HUES48 (cell line): ENCODE measurements around the gene ZNF292.
"Not testable (repeated sequence)": the region's sequence is repeated elsewhere in the genome, so short reads cannot be mapped to it uniquely, and the experiment has no call there.

ENCODE experiments used
- H3K27ac ChIP-seq: one replicate; pipeline ENCODE4 v1.7.0; 2013; ENCODE audit warnings: low read depth, low read length, inconsistent platforms
- H3K27me3 ChIP-seq: 2 replicates; pipeline ENCODE4 v1.6.1; 2013; ENCODE audit warnings: mild to moderate bottlenecking, low read length; ENCODE audit not compliant: control insufficient read depth, insufficient read depth
- H3K36me3 ChIP-seq: 2 replicates; pipeline ENCODE4 v1.6.1; 2013; ENCODE audit warnings: low read length; ENCODE audit not compliant: control insufficient read depth, insufficient read depth
- H3K4me1 ChIP-seq: 2 replicates; pipeline ENCODE4 v1.6.1; 2013; ENCODE audit warnings: mild to moderate bottlenecking, low read length; ENCODE audit not compliant: control insufficient read depth, insufficient read depth
- H3K4me3 ChIP-seq: 2 replicates; pipeline ENCODE4 v1.5.1; 2013; ENCODE audit warnings: mild to moderate bottlenecking, low read depth, low read length
- H3K9ac ChIP-seq: 2 replicates; pipeline ENCODE4 v1.6.1; 2013; ENCODE audit warnings: mild to moderate bottlenecking, low read depth, low read length, moderate library complexity
- H3K9me3 ChIP-seq: 2 replicates; pipeline ENCODE4 v1.6.1; 2013; ENCODE audit warnings: low read length; ENCODE audit not compliant: control insufficient read depth, insufficient read depth

ZNF292 gene

GRCh38 chr6:87184762-87185250 lies 29.4 kb downstream of the ZNF292 start:
- H3K27ac ChIP-seq = no peak overlapping the region
- no peaks in the 10 kb centered on the region for H3K27me3 ChIP-seq
- no peaks in the 10 kb centered on the region for H3K9me3 ChIP-seq
- peaks cover 45% of the 10 kb centered on the region for H3K4me1 ChIP-seq
- H3K9ac ChIP-seq = no peak overlapping the region
- peaks cover 20% of the 10 kb centered on the region for H3K36me3 ChIP-seq
- H3K4me3 ChIP-seq = no peak overlapping the region

- Histone ChIP-seq H3K4me1 (no peaks in the 10 kb centered on the region; the same call in 1 of the 2 replicates), H3K27ac (no peak overlapping the region), H3K9ac (no peak overlapping the region), H3K4me3 (no peak overlapping the region), H3K9me3 (no peaks in the 10 kb centered on the region), H3K27me3 (no peaks in the 10 kb centered on the region), H3K36me3 (no peaks in the 10 kb centered on the region)
Observed at GRCh38 chr6:87196275-87196842, 41.0 kb downstream of the ZNF292 start.

DNA sequence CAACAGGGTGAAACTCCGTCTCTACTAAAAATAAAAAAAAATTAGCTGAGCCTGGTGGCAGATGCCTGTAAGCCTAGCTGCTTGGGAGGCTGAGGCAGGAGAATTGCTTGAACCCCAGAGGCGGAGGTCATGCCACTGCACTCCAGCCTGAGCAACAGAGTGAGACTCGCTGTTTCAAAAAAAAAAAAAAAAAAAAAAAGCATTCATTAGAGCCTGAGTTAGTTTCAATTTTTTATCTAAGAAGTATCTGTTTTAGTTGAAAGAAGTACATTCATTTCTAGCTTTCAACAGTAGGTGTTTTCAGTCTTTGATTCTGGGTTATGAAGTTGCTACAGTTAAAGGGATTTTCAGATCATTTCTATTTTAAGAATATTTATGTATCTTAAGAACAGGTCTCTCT lies 42.2 kb downstream of the ZNF292 start:
- Histone ChIP-seq H3K27ac (no peak overlapping the region), H3K27me3 (no peaks in the 10 kb centered on the region), H3K4me3 (no peak overlapping the region), H3K9ac (no peak overlapping the region), H3K9me3 (no peaks in the 10 kb centered on the region), H3K36me3 (no peaks in the 10 kb centered on the region), H3K4me1 (peaks cover 4% of the 10 kb centered on the region; the same call in 1 of the 2 replicates)

DNA sequence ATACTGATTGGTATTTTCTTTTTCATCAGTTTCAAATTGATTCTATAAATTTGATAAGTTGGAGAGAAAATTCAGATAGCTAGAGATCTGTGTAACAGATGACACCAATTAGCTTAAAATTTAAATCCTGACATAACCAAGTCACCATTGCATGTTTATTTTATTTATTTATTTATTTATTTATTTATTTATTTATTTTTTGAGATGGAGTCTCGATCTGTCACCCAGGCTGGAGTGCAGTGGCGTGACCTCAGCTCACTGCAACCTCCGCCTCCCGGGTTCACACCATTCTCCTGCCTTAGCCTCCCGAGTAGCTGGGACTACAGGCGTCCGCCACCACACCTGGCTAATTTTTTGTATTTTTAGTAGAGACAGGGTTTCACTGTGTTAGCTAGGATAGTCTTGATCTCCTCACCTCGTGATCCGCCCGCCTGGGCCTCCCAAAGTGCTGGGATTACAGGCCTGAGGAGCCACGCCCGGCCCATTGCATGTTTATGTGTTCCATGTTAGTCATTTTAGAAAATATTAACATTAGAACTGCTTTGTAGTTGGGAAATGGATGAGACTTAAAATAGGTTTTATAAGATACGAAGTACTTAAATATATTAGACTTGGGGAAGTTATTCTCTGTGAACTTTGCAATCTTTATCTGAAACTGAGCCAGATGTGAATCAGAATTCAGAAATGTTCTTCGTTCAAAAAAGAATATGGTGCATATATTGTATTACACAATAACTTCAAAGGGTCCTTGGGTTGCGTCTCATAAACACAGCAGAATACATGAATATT lies 42.9 kb downstream of the ZNF292 start:
- not testable (repeated sequence) for H3K9ac ChIP-seq, H3K27ac ChIP-seq

DNA sequence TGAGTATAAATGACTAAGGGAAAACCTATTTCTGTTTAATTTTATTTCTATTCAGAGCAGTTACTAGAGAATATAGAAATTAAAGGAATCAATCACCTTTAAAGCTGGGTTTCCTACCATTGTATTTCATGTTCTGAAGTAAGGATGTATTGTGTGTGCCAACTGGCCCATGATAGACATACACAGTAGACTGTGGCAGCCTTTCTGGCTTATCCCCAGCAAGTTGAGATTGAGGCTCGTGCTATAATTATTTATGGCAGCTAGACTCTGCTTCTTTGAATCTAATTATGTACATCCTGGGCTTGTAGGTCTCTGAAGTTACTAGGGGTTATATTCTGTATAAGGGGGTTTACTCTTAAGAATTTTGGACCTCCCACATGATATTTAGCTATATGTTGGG lies 44.4 kb downstream of the ZNF292 start:
- Histone ChIP-seq H3K27ac (no peak overlapping the region), H3K9ac (no peak overlapping the region), H3K9me3 (no peaks in the 10 kb centered on the region), H3K36me3 (no peaks in the 10 kb centered on the region), H3K27me3 (no peaks in the 10 kb centered on the region), H3K4me3 (no peak overlapping the region), H3K4me1 (peaks cover 15% of the 10 kb centered on the region)

More for the DNA sequence above, 42.9 kb downstream of the ZNF292 start:
- not testable (repeated sequence) for H3K27me3 ChIP-seq, H3K9me3 ChIP-seq, H3K4me3 ChIP-seq, H3K4me1 ChIP-seq, H3K36me3 ChIP-seq

DNA sequence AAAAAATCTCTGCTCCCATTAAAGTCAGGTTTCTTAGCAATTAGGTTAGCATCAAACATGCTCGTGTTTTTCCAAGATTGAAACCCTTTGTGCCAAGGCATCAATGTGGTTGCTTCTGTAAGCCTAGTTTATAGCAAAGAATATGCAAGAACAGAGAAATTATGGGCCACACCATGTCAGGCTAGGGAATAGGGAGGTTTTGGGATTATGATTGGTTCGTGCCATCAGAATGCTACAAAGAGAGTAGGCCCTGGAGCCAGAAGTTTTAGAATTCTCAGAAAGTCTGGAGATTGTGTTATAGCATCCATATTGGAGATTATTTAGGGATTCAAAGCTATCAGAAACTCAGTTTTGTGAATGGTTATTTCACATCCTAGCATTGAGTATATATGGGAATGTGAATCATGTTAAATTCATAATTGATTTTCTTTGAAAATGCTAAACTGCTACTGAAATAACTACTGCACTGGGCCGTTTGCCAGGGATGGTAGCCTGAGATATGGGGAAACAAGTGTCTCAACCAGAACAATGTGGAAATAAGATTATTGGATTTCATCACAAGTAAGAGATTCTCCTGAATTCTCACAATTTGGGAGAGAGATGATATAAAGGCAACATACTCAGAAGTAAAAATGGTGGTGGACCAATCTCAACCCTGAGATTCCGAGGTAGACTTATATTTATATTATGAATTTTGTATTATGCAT lies 45.3 kb downstream of the ZNF292 start:
- Histone ChIP-seq H3K9me3 (no peaks in the 10 kb centered on the region), H3K4me3 (no peak overlapping the region), H3K36me3 (no peaks in the 10 kb centered on the region), H3K27me3 (no peaks in the 10 kb centered on the region), H3K4me1 (peaks cover 17% of the 10 kb centered on the region), H3K27ac (no peak overlapping the region), H3K9ac (no peak overlapping the region)

DNA sequence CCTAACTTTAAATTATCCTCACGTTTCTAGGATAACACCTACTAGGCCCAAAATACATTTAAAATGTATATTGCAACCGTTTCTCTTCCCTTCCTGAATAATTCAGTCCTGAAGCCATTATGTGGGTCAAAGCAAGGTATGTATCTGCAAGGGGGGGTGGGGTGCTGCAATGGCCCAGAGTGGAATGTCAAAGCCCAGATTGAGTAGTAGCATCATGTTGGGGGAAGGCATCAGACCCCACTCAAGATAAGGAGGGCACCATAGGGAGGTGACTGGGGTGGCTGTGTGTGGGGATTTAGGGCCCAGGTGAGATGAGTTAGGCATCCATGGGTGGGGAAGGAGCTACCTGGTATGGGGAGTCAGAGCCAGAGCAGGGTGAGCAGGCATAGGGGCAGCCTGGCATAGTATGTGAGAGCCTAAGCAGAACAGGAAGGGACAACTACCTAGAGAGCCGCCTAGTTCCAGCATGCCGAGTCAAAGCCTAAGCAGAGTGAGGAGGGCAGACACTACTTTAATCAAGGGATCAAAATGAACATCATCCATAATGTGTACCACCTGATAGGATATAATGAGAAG lies 48.2 kb downstream of the ZNF292 start:
- no peak overlapping the region for H3K27ac ChIP-seq
- no peaks in the 10 kb centered on the region for H3K9me3 ChIP-seq
- H3K4me3 ChIP-seq = no peak overlapping the region
- no peaks in the 10 kb centered on the region; the same call in 1 of the 2 replicates for H3K36me3 ChIP-seq
- H3K9ac ChIP-seq = no peak overlapping the region
- peaks cover 45% of the 10 kb centered on the region for H3K4me1 ChIP-seq
- H3K27me3 ChIP-seq = no peaks in the 10 kb centered on the region

DNA sequence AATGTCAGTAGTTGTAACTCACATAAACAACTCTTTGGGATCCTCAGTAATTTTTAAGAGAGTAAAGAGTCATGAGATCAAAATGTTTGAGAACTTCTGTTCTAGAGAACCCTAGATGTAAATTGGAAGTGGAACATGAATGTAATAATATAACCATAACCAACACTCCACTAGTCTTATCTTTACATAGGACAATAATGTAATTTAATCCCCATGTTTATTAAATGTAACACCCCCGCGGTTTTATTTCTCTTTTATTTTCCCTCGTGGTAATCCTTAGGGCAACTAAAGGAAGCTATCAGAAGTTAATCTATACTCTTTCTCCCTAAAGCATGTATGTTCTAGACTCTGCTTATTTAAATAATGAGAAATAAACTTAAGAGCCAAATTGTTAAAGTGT lies 54.4 kb downstream of the ZNF292 start:
- Histone ChIP-seq H3K9ac (no peak overlapping the region), H3K4me1 (peaks cover 90% of the 10 kb centered on the region), H3K4me3 (no peak overlapping the region), H3K9me3 (no peaks in the 10 kb centered on the region), H3K36me3 (no peaks in the 10 kb centered on the region; the same call in 1 of the 2 replicates), H3K27me3 (no peaks in the 10 kb centered on the region), H3K27ac (peak overlapping the region; percentile 79)

DNA sequence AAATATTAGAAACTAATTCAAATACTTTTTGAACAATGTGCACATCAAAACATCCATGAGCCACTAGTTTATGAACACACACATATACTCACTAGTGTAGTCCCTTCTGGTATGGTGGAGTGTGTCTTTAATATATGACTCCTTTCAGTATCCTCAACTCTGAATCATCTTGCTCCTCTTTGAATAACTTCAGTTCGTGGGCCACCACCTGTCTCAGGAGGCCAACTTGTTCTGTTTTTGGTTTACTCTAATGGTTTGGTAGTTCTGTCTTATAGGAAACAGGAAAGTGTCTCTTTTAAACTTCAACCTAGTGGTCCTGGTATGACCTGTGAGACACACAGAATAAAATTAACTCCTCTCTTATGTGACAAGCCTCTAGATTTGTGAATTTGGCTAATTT lies 55.6 kb downstream of the ZNF292 start:
- Histone ChIP-seq H3K4me1 (peaks cover 87% of the 10 kb centered on the region), H3K9me3 (no peaks in the 10 kb centered on the region), H3K27me3 (no peaks in the 10 kb centered on the region), H3K4me3 (no peak overlapping the region), H3K27ac (peak overlapping the region; percentile 54), H3K36me3 (peaks cover 4% of the 10 kb centered on the region; the same call in 1 of the 2 replicates), H3K9ac (no peak overlapping the region)

DNA sequence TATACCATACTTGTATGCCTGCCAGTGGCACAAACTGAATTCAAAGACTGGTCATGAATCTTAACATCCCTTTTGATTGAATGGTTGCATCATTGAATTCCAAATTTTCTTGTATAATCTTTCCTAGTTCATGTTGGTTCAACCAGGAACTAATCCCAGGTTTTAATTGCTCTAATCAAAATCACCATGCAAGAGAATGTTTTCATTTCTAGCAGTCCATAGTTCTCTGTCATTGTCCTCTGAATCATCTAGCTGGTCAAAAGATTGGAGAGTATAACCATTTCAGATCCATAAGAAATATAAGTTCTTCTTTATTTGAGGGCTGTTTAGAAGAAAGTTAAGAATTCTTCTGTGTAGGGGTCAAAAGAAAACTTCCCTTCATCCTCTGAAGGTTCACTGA lies 57.2 kb downstream of the ZNF292 start:
- no peak overlapping the region for H3K9ac ChIP-seq
- H3K27ac ChIP-seq = peak overlapping the region; percentile 51
- H3K4me3 ChIP-seq = no peak overlapping the region
- peaks cover 71% of the 10 kb centered on the region for H3K4me1 ChIP-seq
- no peaks in the 10 kb centered on the region for H3K27me3 ChIP-seq
- peaks cover 20% of the 10 kb centered on the region for H3K36me3 ChIP-seq
- H3K9me3 ChIP-seq = no peaks in the 10 kb centered on the region
